SU-DHL-6 (cell line): ENCODE results near the gene NFAT5.

Experiments
- CTCF ChIP-seq: fragments of 200-600 bp; sonication (generic); IDR thresholded peaks from one replicate; pipeline ENCODE4 v1.5.1; 2017; ENCODE audit warnings: antibody characterized with exemption, mild to moderate bottlenecking, low read length, moderate library complexity; ENCODE audit not compliant: insufficient read depth, poor library complexity, severe bottlenecking
- EZH2phosphoT487 ChIP-seq: fragments of 200-600 bp; sonication (generic), shearing (Covaris generic); conservative IDR thresholded peaks from 2 replicates; pipeline ENCODE4 v1.6.1; 2018; ENCODE audit warnings: mild to moderate bottlenecking, antibody characterized with exemption, low read length, moderate library complexity, mixed read lengths

- TF ChIP-seq CTCF (no peak), EZH2phosphoT487 (no peak)
Measured at GRCh38 chr16:69672315-69672997, 106.7 kb downstream of the NFAT5 start.
